ENCODE results near the gene C2orf68.
"Not testable (repeated sequence)": the region's sequence is repeated elsewhere in the genome, so short reads cannot be mapped to it uniquely, and the experiment has no call there.

The C2orf68 gene

GRCh38 chr2:85597241-85597640, 14.6 kb downstream of the C2orf68 start:
- no peak for DNase-seq (ENCODE audit: low read depth)
- H3K4me3 ChIP-seq (ENCODE audit: low read depth, low read length) = no peak overlapping the region
- no peak for TF ChIP-seq CTCF (conservative IDR thresholded peaks at IDR 0.05; ENCODE audit: low read depth, low read length)

GRCh38 chr2:85596486-85597143, 15.3 kb downstream of the C2orf68 start:
- H3K4me3 ChIP-seq (ENCODE audit: low read depth, low read length) = peak overlapping the region; percentile 100
- no peak for DNase-seq (ENCODE audit: low read depth)
- TF ChIP-seq CTCF (conservative IDR thresholded peaks at IDR 0.05; ENCODE audit: low read depth, low read length) = no peak

- H3K4me3 ChIP-seq (ENCODE audit: low read depth, low read length) = peak overlapping the region; percentile 100
- TF ChIP-seq CTCF (conservative IDR thresholded peaks at IDR 0.05; ENCODE audit: low read depth, low read length) = no peak
- peak; percentile 30 for DNase-seq (ENCODE audit: low read depth)
Observed at GRCh38 chr2:85596026-85596333, 15.9 kb downstream of the C2orf68 start.

- peak; percentile 99 for DNase-seq (ENCODE audit: low read depth)
- peak within 1 kb of the TSS; percentile 100 for H3K4me3 ChIP-seq (ENCODE audit: low read depth, low read length)
- no peak for TF ChIP-seq CTCF (conservative IDR thresholded peaks at IDR 0.05; ENCODE audit: low read depth, low read length)
Observed at GRCh38 chr2:85595301-85596025, 16.4 kb downstream of the C2orf68 start, which contains the start of gene RNF181. RNF181 (plus strand) TSS chr2:85595745; CDS start chr2:85595764, 19 bp downstream.

GRCh38 chr2:85594715-85595300, 17.1 kb downstream of the C2orf68 start:
- TF ChIP-seq CTCF (conservative IDR thresholded peaks at IDR 0.05; ENCODE audit: low read depth, low read length) = no peak
- no peak for DNase-seq (ENCODE audit: low read depth)
- H3K4me3 ChIP-seq (ENCODE audit: low read depth, low read length) = peak overlapping the region; percentile 100

- TF ChIP-seq CTCF (conservative IDR thresholded peaks at IDR 0.05; ENCODE audit: low read depth, low read length) = no peak
- H3K4me3 ChIP-seq (ENCODE audit: low read depth, low read length) = no peak overlapping the region
- DNase-seq (ENCODE audit: low read depth) = no peak
Observed at GRCh38 chr2:85593023-85593422, 18.8 kb downstream of the C2orf68 start.

- DNase-seq (ENCODE audit: low read depth); H3K4me3 ChIP-seq (ENCODE audit: low read depth, low read length): not testable (repeated sequence)
Observed at GRCh38 chr2:85592299-85592698, 19.6 kb downstream of the C2orf68 start.
